DND-41 (cell line): Measurements from ENCODE around the gene WHRN.

Source experiments
- CTCF ChIP-seq: IDR thresholded peaks from 2 replicates; pipeline ENCODE4 v1.5.1; 2012; ENCODE audit warnings: borderline replicate concordance, low read length, moderate library complexity, mild to moderate bottlenecking; ENCODE audit not compliant: poor library complexity, severe bottlenecking; ENCODE audit errors: extremely low read depth
- EZH2 ChIP-seq: IDR thresholded peaks from 3 replicates; pipeline ENCODE4 v1.6.1; 2012; ENCODE audit warnings: borderline replicate concordance, low read depth, mild to moderate bottlenecking, moderate library complexity, low read length, inconsistent platforms; ENCODE audit not compliant: severe bottlenecking

GRCh38 chr9:114446036-114446435, 59.2 kb downstream of the WHRN start:
- TF ChIP-seq EZH2 (no peak), CTCF (no peak)
